HG03066 (cell line): Measurements from ENCODE around the gene CYTH1.

Source experiments
- ATAC-seq: cut with Tn5 transposase; IDR thresholded peaks from one replicate; pipeline ENCODE4 v1.9.1; 2021; ENCODE audit warnings: low read depth; ENCODE audit not compliant: unreplicated experiment

CYTH1 gene

GRCh38 chr17:78637643-78638420, 144.2 kb downstream of the CYTH1 start:
- ATAC-seq, result no peak

GRCh38 chr17:78637146-78637545, 144.9 kb downstream of the CYTH1 start:
- no peak for ATAC-seq

GRCh38 chr17:78634154-78634553, 147.9 kb downstream of the CYTH1 start:
- ATAC-seq, result no peak

DNA sequence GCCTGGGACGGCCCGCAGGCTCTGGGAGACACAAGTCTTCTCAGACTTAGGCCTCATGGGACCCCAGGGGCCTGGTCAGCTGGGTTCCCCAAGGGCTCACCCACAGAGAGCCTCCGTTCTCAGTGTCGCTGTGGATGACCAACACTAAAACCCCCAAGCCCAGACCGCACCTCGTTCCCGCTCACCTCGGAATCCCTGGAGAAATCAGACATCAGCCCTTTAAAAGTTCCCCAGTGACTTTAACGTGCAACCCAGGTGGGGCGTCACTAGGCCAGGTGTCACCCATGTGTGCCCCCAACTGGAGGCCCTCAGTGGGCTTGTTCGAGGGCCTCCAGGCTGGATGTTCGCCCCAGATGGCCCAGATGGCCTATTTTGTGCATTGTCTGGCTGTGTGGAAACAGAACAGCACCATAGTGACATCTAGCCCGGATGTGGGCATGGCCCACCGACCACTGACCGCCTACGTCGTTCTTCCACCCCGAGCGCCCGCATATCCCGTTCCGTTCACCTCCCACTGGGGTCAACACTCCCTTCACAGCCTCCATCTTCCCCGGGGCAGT, 152.6 kb downstream of the CYTH1 start:
- no peak for ATAC-seq

- ATAC-seq, result no peak
These were observed 153.3 kb downstream of the CYTH1 start for GRCh38 chr17:78628547-78629435.

DNA sequence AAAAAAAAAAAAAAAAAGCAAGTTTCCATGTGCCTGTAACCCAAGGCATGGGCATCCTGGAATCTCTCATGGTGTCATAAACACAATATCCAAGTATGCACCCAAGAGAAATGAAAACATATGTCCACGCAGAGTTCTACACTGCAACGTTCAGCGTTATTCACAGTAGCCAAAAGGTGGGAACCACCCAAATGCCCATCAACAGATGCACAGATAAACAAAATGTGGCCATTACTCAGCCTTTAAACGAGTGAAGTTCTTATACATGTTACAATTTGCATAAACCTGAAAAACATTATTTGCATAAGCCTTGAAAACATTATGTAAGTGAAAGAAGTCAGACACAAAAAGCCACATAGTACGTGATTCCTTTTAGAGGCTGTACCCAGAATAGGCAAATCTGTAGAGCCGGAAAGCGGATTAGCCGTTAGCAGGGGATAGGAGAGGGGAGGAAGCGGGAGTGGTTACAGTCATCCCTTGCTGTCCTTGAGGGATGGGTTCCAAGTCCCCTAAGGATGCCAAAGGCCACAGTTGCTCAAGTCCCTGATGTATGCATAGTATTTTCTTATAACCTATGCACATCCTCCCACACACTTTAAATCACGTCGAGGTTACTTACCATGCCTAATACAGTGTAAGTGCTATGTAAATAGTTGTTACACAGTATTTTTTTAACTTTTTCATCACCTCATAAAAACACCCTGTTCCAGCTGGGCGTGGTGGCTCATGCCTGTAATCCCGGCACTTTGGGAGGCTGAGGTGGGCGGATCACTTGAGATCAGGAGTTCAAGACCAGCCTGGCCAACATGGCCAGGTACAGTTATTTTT, 157.5 kb downstream of the CYTH1 start:
- no peak for ATAC-seq
